ENCODE measurements around the gene CTBP2.

The CTBP2 gene

DNA sequence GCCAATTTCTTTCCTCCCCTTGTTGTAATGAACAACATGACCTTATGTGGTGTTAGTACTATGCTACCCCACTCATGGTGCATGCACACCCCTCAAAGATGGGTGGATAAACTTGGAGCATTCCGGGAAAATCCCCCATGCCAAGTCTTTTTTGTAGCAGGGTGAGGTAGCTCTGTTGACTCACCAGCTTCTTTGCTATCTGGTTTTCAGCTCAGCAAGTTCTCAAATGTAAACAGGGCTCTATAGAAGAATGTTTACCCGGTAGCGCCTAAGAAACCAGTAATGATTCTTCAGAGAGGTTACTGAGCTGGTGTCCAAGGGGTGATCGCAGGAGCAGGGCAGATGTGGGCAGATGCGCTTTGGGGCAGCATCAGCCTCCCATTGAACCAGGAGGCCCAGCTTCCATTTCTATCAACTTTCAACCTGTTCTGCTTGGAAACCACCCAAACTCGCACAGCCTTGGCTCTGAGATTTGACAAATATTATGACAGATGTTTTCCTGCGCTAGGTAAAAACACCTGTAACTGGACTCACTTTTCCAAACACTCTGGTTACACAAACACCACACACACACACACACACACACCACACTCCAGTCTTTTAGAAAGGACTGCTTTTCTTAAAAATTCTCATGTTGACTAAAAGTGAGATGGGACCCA is 130.7 kb downstream of the CTBP2 start:
- DNase-seq (ENCODE audit: low spot score): no peak
- H3K23ac ChIP-seq (ENCODE audit: low read depth, low read length, poor library complexity): no peak overlapping the region
- H3K4me3 ChIP-seq (ENCODE audit: low read length in 2 of 2): no peak overlapping the region
- no peak overlapping the region for H3K4me2 ChIP-seq (ENCODE audit: insufficient read depth, low read length, poor library complexity, severe bottlenecking)
- H3K27me3 ChIP-seq (ENCODE audit: control insufficient read depth in 3 of 3, insufficient read depth in 3 of 3, low read depth in 1 of 3, low read length in 3 of 3): no peaks in the 10 kb centered on the region
- H2BK120ac ChIP-seq (ENCODE audit: low read depth, low read length): no peak overlapping the region
- H2BK15ac ChIP-seq (ENCODE audit: low read length): no peak overlapping the region
- peaks cover under 1 to 15% of the 10 kb centered on the region in 2 donors for H3K4me1 ChIP-seq (ENCODE audit: control insufficient read depth in 2 of 2, insufficient read depth in 1 of 2, low read depth in 1 of 2, low read length in 2 of 2)
- WGBS, 2 donors (ENCODE audit: extremely low coverage in 2 of 2, insufficient read length in 2 of 2, insufficient replicate concordance in 1 of 2): no CpG with 5 or more reads among the region's 7 CpGs
- no peak overlapping the region for H3K4ac ChIP-seq (ENCODE audit: low read length)
- H2AK5ac ChIP-seq (ENCODE audit: low read depth, low read length): no peak overlapping the region
- H3K9me3 ChIP-seq (replicated peaks in 1 of 2; ENCODE audit: control insufficient read depth in 2 of 2, insufficient read depth in 1 of 2, low read depth in 1 of 2, low read length in 2 of 2): no peaks in the 10 kb centered on the region
- H4K91ac ChIP-seq (ENCODE audit: low read depth, low read length, poor library complexity): no peak overlapping the region
- H3K79me1 ChIP-seq (ENCODE audit: low read depth, low read length): peaks cover 24% of the 10 kb centered on the region
- H3K27ac ChIP-seq (replicated peaks; ENCODE audit: low read length): no peak overlapping the region
- H2AFZ ChIP-seq (ENCODE audit: low read length): no peak overlapping the region
- no peak overlapping the region for H3K18ac ChIP-seq (ENCODE audit: low read length)
- H2BK12ac ChIP-seq (ENCODE audit: low read length): no peak overlapping the region
- H2BK5ac ChIP-seq (ENCODE audit: low read length): no peak overlapping the region
- peaks cover 10 to 68% of the 10 kb centered on the region in 2 donors for H3K36me3 ChIP-seq (replicated peaks in 1 of 2; ENCODE audit: control insufficient read depth in 2 of 2, insufficient read depth in 2 of 2, low read length in 2 of 2)
- H4K8ac ChIP-seq (ENCODE audit: low read depth, low read length): no peak overlapping the region
- no peak overlapping the region for H3K9ac ChIP-seq (ENCODE audit: low read depth, low read length, poor library complexity)
- no peak overlapping the region for H3K14ac ChIP-seq (ENCODE audit: low read length)

DNA sequence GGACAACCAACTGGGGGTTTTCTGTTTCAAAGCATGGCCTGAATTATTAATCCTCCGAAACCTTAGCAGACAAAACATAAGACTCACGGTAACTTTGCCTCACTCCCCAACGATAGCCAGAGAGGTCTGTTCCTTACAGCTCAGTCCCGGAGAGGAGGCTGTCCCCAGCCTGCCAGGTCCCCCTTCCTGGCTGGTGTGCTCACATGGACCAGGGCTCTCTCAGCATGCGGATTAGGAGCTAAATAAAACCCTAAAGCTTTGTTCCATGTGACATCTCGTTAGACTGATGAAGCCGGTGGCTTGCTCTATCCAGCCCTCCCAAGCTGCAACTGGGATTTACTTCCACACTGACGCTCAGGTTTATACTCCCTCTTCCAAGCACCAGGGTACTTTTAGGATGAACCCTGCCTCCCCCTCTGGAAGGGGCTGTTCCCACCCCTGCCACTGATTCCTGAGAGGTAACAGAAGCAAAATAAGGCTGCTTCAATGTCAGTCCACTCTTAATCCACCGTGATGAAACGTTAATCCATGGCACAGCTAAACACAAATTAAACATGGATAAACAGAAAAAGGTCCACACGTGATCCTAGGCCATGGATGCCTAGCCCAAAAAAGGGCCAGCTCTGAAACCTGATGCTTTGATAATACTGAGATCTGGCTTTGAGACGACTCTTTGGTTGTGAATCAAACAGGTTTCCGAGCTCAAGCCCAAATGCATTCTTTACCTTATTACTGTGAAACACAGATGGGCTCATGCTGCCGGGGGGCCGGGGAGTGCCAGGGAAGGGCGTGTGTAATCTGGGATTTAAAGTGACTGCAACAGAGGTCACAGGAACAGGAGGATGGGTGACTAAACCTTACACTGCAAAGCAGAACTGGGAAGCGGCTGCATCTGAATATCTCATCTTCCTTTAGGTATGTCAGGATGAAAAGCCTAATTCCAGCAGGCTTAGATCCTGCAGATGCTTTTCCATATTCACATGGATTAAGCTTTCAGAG is 132.2 kb downstream of the CTBP2 start:
- H3K27ac ChIP-seq (replicated peaks; ENCODE audit: low read length): peak overlapping the region; percentile 1
- no peak overlapping the region for H2AK5ac ChIP-seq (ENCODE audit: low read depth, low read length)

DNA sequence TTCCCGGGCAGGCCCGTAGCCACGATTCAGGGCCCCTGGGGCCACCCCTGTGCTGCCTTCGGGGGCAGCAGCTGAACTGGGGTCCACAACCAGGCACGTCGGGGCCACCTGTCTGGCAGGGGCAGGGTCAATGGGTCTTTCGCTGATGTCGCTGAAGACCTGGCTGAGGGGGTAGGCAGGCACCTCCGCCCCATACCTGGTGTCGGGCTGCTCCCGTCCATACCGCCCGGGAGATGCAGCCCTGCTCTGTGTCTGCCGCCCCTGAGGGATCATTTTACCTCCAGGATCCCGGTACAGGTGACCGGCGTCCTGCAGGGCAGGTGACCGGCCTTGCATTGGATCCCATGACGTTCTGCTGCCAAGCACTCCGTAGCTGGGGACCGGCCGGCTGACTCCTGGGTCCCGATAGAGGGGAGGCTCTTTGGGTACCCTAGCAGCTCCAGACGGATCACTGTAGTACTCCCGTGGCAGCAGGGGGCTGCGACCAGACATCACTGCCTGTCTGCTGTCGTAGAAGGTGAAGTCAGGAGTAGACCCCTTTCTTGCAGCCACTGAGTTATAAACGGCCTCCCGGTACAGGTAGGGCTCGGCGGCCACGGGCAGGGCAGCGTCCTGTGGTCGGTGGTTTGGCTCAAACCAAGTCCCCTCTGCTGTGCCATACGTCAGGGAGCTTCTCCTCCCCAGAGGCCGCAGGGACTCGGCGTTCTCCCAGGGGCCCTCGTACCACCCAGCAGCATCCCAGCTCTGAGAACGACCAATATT is 133.2 kb downstream of the CTBP2 start:
- Histone ChIP-seq H3K18ac (ENCODE audit: low read length) (peak overlapping the region; percentile 77), H2BK120ac (ENCODE audit: low read depth, low read length) (no peak overlapping the region), H3K4me1 (ENCODE audit: control insufficient read depth in 2 of 2, insufficient read depth in 1 of 2, low read depth in 1 of 2, low read length in 2 of 2) (peaks cover 0 to 15% of the 10 kb centered on the region in 2 donors), H3K4me3 (ENCODE audit: low read length in 2 of 2) (no peak overlapping the region), H2AFZ (ENCODE audit: low read length) (no peak overlapping the region), H3K4ac (ENCODE audit: low read length) (no peak overlapping the region), H3K23ac (ENCODE audit: low read depth, low read length, poor library complexity) (no peak overlapping the region), H4K8ac (ENCODE audit: low read depth, low read length) (no peak overlapping the region), H2BK5ac (ENCODE audit: low read length) (peak overlapping the region; percentile 16), H2BK12ac (ENCODE audit: low read length) (no peak overlapping the region), H3K27ac (replicated peaks; ENCODE audit: low read length) (no peak overlapping the region), H2BK15ac (ENCODE audit: low read length) (no peak overlapping the region), H3K9ac (ENCODE audit: low read depth, low read length, poor library complexity) (no peak overlapping the region), H4K91ac (ENCODE audit: low read depth, low read length, poor library complexity) (no peak overlapping the region), H3K4me2 (ENCODE audit: insufficient read depth, low read length, poor library complexity, severe bottlenecking) (no peak overlapping the region), H3K36me3 (replicated peaks in 1 of 2; ENCODE audit: control insufficient read depth in 2 of 2, insufficient read depth in 2 of 2, low read length in 2 of 2) (peaks cover 15 to 69% of the 10 kb centered on the region in 2 donors), H2AK5ac (ENCODE audit: low read depth, low read length) (peak overlapping the region; percentile 60), H3K27me3 (ENCODE audit: control insufficient read depth in 3 of 3, insufficient read depth in 3 of 3, low read depth in 1 of 3, low read length in 3 of 3) (no peaks in the 10 kb centered on the region), H3K14ac (ENCODE audit: low read length) (peak overlapping the region; percentile 39), H3K9me3 (replicated peaks in 1 of 2; ENCODE audit: control insufficient read depth in 2 of 2, insufficient read depth in 1 of 2, low read depth in 1 of 2, low read length in 2 of 2) (no peaks in the 10 kb centered on the region), H3K79me1 (ENCODE audit: low read depth, low read length) (peaks cover 28% of the 10 kb centered on the region)
- WGBS, 2 donors (ENCODE audit: extremely low coverage in 2 of 2, insufficient read length in 2 of 2, insufficient replicate concordance in 1 of 2): no CpG with 5 or more reads among the region's 40 CpGs
- DNase-seq (ENCODE audit: low spot score): no peak

More for the DNA sequence above, 132.2 kb downstream of the CTBP2 start:
- no peak overlapping the region for H3K4me2 ChIP-seq (ENCODE audit: insufficient read depth, low read length, poor library complexity, severe bottlenecking)
- H3K27me3 ChIP-seq (ENCODE audit: control insufficient read depth in 3 of 3, insufficient read depth in 3 of 3, low read depth in 1 of 3, low read length in 3 of 3): no peaks in the 10 kb centered on the region
- H3K9me3 ChIP-seq (replicated peaks in 1 of 2; ENCODE audit: control insufficient read depth in 2 of 2, insufficient read depth in 1 of 2, low read depth in 1 of 2, low read length in 2 of 2): no peaks in the 10 kb centered on the region
- WGBS, 2 donors (ENCODE audit: extremely low coverage in 2 of 2, insufficient read length in 2 of 2, insufficient replicate concordance in 1 of 2): no CpG with 5 or more reads among the region's 17 CpGs
- no peak for DNase-seq (ENCODE audit: low spot score)
- no peak overlapping the region for H3K14ac ChIP-seq (ENCODE audit: low read length)
- peaks cover 0 to 15% of the 10 kb centered on the region in 2 donors for H3K4me1 ChIP-seq (ENCODE audit: control insufficient read depth in 2 of 2, insufficient read depth in 1 of 2, low read depth in 1 of 2, low read length in 2 of 2)
- H4K8ac ChIP-seq (ENCODE audit: low read depth, low read length): no peak overlapping the region
- H3K23ac ChIP-seq (ENCODE audit: low read depth, low read length, poor library complexity): no peak overlapping the region
- no peak overlapping the region for H3K9ac ChIP-seq (ENCODE audit: low read depth, low read length, poor library complexity)
- no peak overlapping the region for H2BK12ac ChIP-seq (ENCODE audit: low read length)
- H2BK120ac ChIP-seq (ENCODE audit: low read depth, low read length): no peak overlapping the region
- peaks cover 31% of the 10 kb centered on the region for H3K79me1 ChIP-seq (ENCODE audit: low read depth, low read length)
- H3K18ac ChIP-seq (ENCODE audit: low read length): no peak overlapping the region
- H3K36me3 ChIP-seq (replicated peaks in 1 of 2; ENCODE audit: control insufficient read depth in 2 of 2, insufficient read depth in 2 of 2, low read length in 2 of 2): peaks cover 12 to 71% of the 10 kb centered on the region in 2 donors
- no peak overlapping the region for H3K4me3 ChIP-seq (ENCODE audit: low read length in 2 of 2)
- no peak overlapping the region for H3K4ac ChIP-seq (ENCODE audit: low read length)
- no peak overlapping the region for H2BK5ac ChIP-seq (ENCODE audit: low read length)
- no peak overlapping the region for H4K91ac ChIP-seq (ENCODE audit: low read depth, low read length, poor library complexity)
- H2AFZ ChIP-seq (ENCODE audit: low read length): no peak overlapping the region
- H2BK15ac ChIP-seq (ENCODE audit: low read length): no peak overlapping the region
